HEK293 (cell line): Measurements from ENCODE around the gene LZTFL1.

ENCODE experiments used
- CTCF ChIA-PET: fragments of 350-600 bp; formaldehyde crosslinking; extraction: SDS; loops from one replicate; lab custom pipeline; 2021; ENCODE audit warnings: antibody characterized with exemption; lab: Yijun Ruan, JAX
- POLR2A ChIA-PET: fragments of 300-600 bp; formaldehyde crosslinking; extraction: SDS; loops from one replicate; lab custom pipeline; 2020; ENCODE audit warnings: antibody characterized with exemption, inconsistent platforms; lab: Yijun Ruan, JAX
- H3K27ac ChIP-seq: fragments of 200-500 bp; sonication (Bioruptor generic); 2 replicates; pipeline ENCODE4 v1.5.1; 2014; ENCODE audit warnings: low read depth, low read length, control low read depth, inconsistent platforms; ENCODE audit errors: extremely low read depth
- H3K36me3 ChIP-seq, 2 experiments: fragments of 200-500 bp in 1 of 2; sonication (Bioruptor generic) in 1 of 2; 1 replicate in 1 of 2; 2 replicates in 1 of 2; pipeline ENCODE4 v1.5.1; 2014 to 2017; ENCODE audit warnings: inconsistent platforms in 2 of 2, low read length in 2 of 2; ENCODE audit not compliant: control insufficient read depth in 2 of 2, insufficient read depth in 1 of 2
- H3K4me1 ChIP-seq: fragments of 200-500 bp; sonication (Bioruptor generic); 2 replicates; pipeline ENCODE4 v1.5.1; 2014; ENCODE audit warnings: mild to moderate bottlenecking, low read length, inconsistent platforms; ENCODE audit not compliant: control insufficient read depth, insufficient read depth
- H3K4me3 ChIP-seq: 2 replicates; pipeline ENCODE4 v1.5.1; 2011; ENCODE audit warnings: low read depth, mild to moderate bottlenecking, control low read depth, low read length, moderate library complexity
- H3K9me3 ChIP-seq: fragments of 200-500 bp; sonication (Bioruptor generic); 2 replicates; pipeline ENCODE4 v1.5.1; 2014; ENCODE audit warnings: low read depth, low read length, inconsistent platforms; ENCODE audit not compliant: control insufficient read depth, insufficient read depth
- GLI4 ChIP-seq: fragments of 450-650 bp; formaldehyde crosslinking; IDR thresholded peaks from 2 replicates; pipeline ENCODE4 v1.5.1; 2016; ENCODE audit warnings: missing biosample characterization, missing genetic modification characterization
- HOXA7 ChIP-seq: sonication (generic); formaldehyde crosslinking; IDR thresholded peaks from 2 replicates; pipeline ENCODE4 v1.8.1; 2022; ENCODE audit warnings: missing genetic modification reagents, borderline replicate concordance
- HOXD13 ChIP-seq: sonication (generic); formaldehyde crosslinking; IDR thresholded peaks from 2 replicates; pipeline ENCODE4 v1.8.0; 2022; ENCODE audit warnings: missing genetic modification reagents, borderline replicate concordance
- WT1 ChIP-seq: fragments of 450-650 bp; formaldehyde crosslinking; IDR thresholded peaks from 2 replicates; pipeline ENCODE4 v1.5.1; 2016; ENCODE audit warnings: missing biosample characterization, missing genetic modification characterization
- ZEB2 ChIP-seq: fragments of 450-650 bp; formaldehyde crosslinking; IDR thresholded peaks from 2 replicates; pipeline ENCODE4 v1.5.1; 2016; ENCODE audit warnings: missing biosample characterization, missing genetic modification characterization
- ZFHX2 ChIP-seq: fragments of 450-650 bp; formaldehyde crosslinking; conservative IDR thresholded peaks from 2 replicates; pipeline ENCODE4 v1.5.1; 2016; ENCODE audit warnings: missing biosample characterization, missing genetic modification characterization
- ZNF112 ChIP-seq: fragments of 450-650 bp; formaldehyde crosslinking; IDR thresholded peaks from 2 replicates; pipeline ENCODE4 v1.5.0; 2017; ENCODE audit warnings: missing biosample characterization, missing genetic modification characterization
- ZNF114 ChIP-seq: fragments of 450-650 bp; formaldehyde crosslinking; IDR thresholded peaks from 2 replicates; pipeline ENCODE4 v1.5.0; 2017; ENCODE audit warnings: missing biosample characterization, missing genetic modification characterization
- ZNF19 ChIP-seq: fragments of 450-650 bp; formaldehyde crosslinking; IDR thresholded peaks from 2 replicates; pipeline ENCODE4; 2016; ENCODE audit warnings: missing biosample characterization, missing genetic modification characterization, low read depth
- ZNF211 ChIP-seq: fragments of 450-650 bp; formaldehyde crosslinking; IDR thresholded peaks from 2 replicates; pipeline ENCODE4 v1.5.1; 2016; ENCODE audit warnings: low read depth, missing biosample characterization, missing genetic modification characterization
- ZNF214 ChIP-seq: fragments of 450-650 bp; formaldehyde crosslinking; IDR thresholded peaks from 2 replicates; pipeline ENCODE4 v1.5.1; 2017; ENCODE audit warnings: missing biosample characterization, mild to moderate bottlenecking, missing genetic modification characterization, borderline replicate concordance
- ZNF423 ChIP-seq: fragments of 450-650 bp; formaldehyde crosslinking; IDR thresholded peaks from 2 replicates; pipeline ENCODE4 v1.5.1; 2016; ENCODE audit warnings: missing biosample characterization, missing genetic modification characterization
- ZNF529 ChIP-seq: fragments of 450-650 bp; formaldehyde crosslinking; IDR thresholded peaks from 2 replicates; pipeline ENCODE4 v1.5.1; 2017; ENCODE audit warnings: missing genetic modification characterization, missing biosample characterization; ENCODE audit not compliant: insufficient replicate concordance
- ZNF558 ChIP-seq: fragments of 450-650 bp; formaldehyde crosslinking; IDR thresholded peaks from 2 replicates; pipeline ENCODE4 v1.5.1; 2016; ENCODE audit warnings: missing biosample characterization, missing genetic modification characterization
- ZNF561 ChIP-seq: fragments of 450-650 bp; IDR thresholded peaks from 2 replicates; pipeline ENCODE4 v1.5.1; 2018; ENCODE audit warnings: missing biosample characterization, missing genetic modification characterization, borderline replicate concordance
- ZNF677 ChIP-seq: fragments of 450-650 bp; IDR thresholded peaks from 2 replicates; pipeline ENCODE4 v1.5.0; 2018; ENCODE audit warnings: missing biosample characterization, mild to moderate bottlenecking, missing genetic modification characterization, moderate library complexity
- ZNF747 ChIP-seq: fragments of 450-650 bp; formaldehyde crosslinking; IDR thresholded peaks from 2 replicates; pipeline ENCODE4 v1.5.1; 2016; ENCODE audit warnings: missing biosample characterization, missing genetic modification characterization
- TF ChIP-seq, protein P1 (sequence below): fragments of 450-650 bp; formaldehyde crosslinking; IDR thresholded peaks from 2 replicates; pipeline ENCODE4 v1.5.1; 2016; ENCODE audit warnings: missing biosample characterization, missing genetic modification characterization, low read depth
- TF ChIP-seq, protein P2 (sequence below): fragments of 450-650 bp; formaldehyde crosslinking; IDR thresholded peaks from 2 replicates; pipeline ENCODE4 v1.5.1; 2016; ENCODE audit warnings: missing biosample characterization, missing genetic modification characterization, low read depth
- TF ChIP-seq, protein P3 (sequence below): fragments of 450-650 bp; formaldehyde crosslinking; IDR thresholded peaks from 2 replicates; pipeline ENCODE4 v1.5.1; 2016; ENCODE audit warnings: missing biosample characterization, missing genetic modification characterization
- TF ChIP-seq, protein P4 (sequence below): fragments of 450-650 bp; formaldehyde crosslinking; IDR thresholded peaks from 2 replicates; pipeline ENCODE4 v1.5.1; 2016; ENCODE audit warnings: missing biosample characterization, missing genetic modification characterization
- TF ChIP-seq, protein P5 (sequence below): fragments of 450-650 bp; formaldehyde crosslinking; IDR thresholded peaks from 2 replicates; pipeline ENCODE4 v1.5.1; 2016; ENCODE audit warnings: missing biosample characterization, missing genetic modification characterization
- TF ChIP-seq, protein P6 (sequence below): fragments of 450-650 bp; formaldehyde crosslinking; IDR thresholded peaks from 2 replicates; pipeline ENCODE4 v1.5.1; 2016; ENCODE audit warnings: missing biosample characterization, missing genetic modification characterization
- TF ChIP-seq, protein P7 (sequence below): fragments of 450-650 bp; formaldehyde crosslinking; IDR thresholded peaks from 2 replicates; pipeline ENCODE4 v1.5.1; 2016; ENCODE audit warnings: missing biosample characterization, missing genetic modification characterization

The LZTFL1 gene

DNA sequence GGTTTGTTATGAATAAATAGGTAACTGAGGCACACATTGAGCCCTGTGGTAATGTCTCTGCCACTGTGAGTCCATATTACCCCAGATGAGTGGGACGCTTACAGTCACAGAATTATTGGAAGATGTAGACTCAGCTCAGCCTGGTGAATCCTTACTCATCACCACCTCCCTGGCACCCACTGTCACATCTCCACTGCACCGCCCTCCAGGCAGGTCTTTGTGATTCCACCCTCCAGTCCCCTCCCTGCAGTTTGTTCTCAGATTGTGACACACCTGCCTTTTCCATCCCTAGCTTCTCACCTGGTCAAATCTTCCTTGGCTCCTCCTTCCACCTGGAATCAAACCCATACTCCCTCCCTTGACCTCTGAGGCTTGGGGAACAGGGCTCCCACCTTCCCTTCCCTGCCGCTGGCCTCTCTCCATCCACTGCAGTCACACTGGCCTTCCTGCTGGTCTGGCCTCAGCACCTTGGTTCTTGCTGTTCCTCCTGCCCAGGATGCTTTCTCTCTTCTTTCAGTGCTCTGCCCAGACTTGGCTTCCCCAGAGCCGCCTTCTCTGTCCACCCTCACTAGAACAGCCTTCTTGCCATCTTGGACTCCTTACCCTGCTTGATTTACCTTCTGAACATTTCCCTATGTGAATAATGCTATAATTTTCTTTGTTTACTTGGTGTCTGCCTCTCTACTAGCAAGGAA, 55.0 kb downstream of the LZTFL1 start (continued):
- TF ChIP-seq, protein P1, sequence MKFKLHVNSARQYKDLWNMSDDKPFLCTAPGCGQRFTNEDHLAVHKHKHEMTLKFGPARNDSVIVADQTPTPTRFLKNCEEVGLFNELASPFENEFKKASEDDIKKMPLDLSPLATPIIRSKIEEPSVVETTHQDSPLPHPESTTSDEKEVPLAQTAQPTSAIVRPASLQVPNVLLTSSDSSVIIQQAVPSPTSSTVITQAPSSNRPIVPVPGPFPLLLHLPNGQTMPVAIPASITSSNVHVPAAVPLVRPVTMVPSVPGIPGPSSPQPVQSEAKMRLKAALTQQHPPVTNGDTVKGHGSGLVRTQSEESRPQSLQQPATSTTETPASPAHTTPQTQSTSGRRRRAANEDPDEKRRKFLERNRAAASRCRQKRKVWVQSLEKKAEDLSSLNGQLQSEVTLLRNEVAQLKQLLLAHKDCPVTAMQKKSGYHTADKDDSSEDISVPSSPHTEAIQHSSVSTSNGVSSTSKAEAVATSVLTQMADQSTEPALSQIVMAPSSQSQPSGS (tag by site-specific recombination) = no peak
- TF ChIP-seq ZFHX2 (tag by site-specific recombination) = no peak
- no peak for TF ChIP-seq HOXD13 (CRISPR knock-in tag)
- no peak for TF ChIP-seq ZNF677 (tag by site-specific recombination)
- no peak for TF ChIP-seq ZNF423
- no peak for TF ChIP-seq ZNF211 (tag by site-specific recombination)
- TF ChIP-seq, protein P2, sequence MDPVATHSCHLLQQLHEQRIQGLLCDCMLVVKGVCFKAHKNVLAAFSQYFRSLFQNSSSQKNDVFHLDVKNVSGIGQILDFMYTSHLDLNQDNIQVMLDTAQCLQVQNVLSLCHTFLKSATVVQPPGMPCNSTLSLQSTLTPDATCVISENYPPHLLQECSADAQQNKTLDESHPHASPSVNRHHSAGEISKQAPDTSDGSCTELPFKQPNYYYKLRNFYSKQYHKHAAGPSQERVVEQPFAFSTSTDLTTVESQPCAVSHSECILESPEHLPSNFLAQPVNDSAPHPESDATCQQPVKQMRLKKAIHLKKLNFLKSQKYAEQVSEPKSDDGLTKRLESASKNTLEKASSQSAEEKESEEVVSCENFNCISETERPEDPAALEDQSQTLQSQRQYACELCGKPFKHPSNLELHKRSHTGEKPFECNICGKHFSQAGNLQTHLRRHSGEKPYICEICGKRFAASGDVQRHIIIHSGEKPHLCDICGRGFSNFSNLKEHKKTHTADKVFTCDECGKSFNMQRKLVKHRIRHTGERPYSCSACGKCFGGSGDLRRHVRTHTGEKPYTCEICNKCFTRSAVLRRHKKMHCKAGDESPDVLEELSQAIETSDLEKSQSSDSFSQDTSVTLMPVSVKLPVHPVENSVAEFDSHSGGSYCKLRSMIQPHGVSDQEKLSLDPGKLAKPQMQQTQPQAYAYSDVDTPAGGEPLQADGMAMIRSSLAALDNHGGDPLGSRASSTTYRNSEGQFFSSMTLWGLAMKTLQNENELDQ = no peak
- TF ChIP-seq ZNF747 (tag by site-specific recombination) = no peak

DNA sequence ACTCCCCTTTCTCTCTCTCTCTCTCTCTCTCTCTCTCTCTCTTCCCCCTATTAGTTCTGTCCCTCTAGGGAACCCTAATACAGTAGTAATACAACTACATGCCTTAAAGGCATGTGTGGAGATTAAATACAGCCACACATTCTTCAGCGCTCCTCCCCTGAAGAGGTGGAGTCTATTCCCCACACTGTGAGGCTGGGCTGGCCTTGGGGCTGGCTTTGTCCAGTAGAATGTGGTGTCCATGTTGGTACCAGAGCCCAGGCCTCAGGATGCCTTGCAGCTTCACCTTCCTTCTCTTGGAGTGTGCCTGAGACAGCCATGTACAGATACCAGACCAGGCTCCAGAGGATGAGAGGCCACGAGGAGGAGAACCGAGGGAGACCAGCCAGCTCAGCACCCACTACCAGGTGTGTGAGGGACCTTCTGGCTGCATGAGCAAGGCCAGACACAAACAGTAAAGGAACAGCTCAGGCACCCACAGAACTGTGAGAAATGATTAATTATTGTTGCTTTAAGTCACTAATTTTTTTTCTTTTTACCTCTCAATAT, 56.2 kb downstream of the LZTFL1 start:
- CTCF ChIA-PET = no interaction called here
- no peak for TF ChIP-seq ZNF114
- no peak for TF ChIP-seq ZNF112 (tag by site-specific recombination)
- TF ChIP-seq ZNF561 (tag by site-specific recombination) = no peak
- TF ChIP-seq, protein P3, sequence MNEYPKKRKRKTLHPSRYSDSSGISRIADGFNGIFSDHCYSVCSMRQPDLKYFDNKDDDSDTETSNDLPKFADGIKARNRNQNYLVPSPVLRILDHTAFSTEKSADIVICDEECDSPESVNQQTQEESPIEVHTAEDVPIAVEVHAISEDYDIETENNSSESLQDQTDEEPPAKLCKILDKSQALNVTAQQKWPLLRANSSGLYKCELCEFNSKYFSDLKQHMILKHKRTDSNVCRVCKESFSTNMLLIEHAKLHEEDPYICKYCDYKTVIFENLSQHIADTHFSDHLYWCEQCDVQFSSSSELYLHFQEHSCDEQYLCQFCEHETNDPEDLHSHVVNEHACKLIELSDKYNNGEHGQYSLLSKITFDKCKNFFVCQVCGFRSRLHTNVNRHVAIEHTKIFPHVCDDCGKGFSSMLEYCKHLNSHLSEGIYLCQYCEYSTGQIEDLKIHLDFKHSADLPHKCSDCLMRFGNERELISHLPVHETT (tag by site-specific recombination) = no peak
- no peak for TF ChIP-seq ZNF214
- no peak for TF ChIP-seq ZNF558
- no peak for TF ChIP-seq GLI4 (tag by site-specific recombination)
- TF ChIP-seq, protein P4, sequence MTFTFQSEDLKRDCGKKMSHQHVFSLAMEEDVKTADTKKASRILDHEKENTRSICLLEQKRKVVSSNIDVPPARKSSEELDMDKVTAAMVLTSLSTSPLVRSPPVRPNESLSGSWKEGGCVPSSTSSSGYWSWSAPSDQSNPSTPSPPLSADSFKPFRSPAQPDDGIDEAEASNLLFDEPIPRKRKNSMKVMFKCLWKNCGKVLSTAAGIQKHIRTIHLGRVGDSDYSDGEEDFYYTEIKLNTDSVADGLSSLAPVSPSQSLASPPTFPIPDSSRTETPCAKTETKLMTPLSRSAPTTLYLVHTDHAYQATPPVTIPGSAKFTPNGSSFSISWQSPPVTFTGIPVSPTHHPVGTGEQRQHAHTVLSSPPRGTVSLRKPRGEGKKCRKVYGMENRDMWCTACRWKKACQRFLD (tag by site-specific recombination) = no peak
- TF ChIP-seq, protein P5, sequence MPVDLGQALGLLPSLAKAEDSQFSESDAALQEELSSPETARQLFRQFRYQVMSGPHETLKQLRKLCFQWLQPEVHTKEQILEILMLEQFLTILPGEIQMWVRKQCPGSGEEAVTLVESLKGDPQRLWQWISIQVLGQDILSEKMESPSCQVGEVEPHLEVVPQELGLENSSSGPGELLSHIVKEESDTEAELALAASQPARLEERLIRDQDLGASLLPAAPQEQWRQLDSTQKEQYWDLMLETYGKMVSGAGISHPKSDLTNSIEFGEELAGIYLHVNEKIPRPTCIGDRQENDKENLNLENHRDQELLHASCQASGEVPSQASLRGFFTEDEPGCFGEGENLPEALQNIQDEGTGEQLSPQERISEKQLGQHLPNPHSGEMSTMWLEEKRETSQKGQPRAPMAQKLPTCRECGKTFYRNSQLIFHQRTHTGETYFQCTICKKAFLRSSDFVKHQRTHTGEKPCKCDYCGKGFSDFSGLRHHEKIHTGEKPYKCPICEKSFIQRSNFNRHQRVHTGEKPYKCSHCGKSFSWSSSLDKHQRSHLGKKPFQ (tag by site-specific recombination) = no peak
- TF ChIP-seq, protein P6, sequence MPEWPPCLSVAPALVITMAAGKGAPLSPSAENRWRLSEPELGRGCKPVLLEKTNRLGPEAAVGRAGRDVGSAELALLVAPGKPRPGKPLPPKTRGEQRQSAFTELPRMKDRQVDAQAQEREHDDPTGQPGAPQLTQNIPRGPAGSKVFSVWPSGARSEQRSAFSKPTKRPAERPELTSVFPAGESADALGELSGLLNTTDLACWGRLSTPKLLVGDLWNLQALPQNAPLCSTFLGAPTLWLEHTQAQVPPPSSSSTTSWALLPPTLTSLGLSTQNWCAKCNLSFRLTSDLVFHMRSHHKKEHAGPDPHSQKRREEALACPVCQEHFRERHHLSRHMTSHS (tag by site-specific recombination) = no peak
- no peak for TF ChIP-seq ZNF19 (tag by site-specific recombination)
- no peak for TF ChIP-seq ZEB2
- TF ChIP-seq ZNF529 (tag by site-specific recombination) = no peak
- TF ChIP-seq, protein P7, sequence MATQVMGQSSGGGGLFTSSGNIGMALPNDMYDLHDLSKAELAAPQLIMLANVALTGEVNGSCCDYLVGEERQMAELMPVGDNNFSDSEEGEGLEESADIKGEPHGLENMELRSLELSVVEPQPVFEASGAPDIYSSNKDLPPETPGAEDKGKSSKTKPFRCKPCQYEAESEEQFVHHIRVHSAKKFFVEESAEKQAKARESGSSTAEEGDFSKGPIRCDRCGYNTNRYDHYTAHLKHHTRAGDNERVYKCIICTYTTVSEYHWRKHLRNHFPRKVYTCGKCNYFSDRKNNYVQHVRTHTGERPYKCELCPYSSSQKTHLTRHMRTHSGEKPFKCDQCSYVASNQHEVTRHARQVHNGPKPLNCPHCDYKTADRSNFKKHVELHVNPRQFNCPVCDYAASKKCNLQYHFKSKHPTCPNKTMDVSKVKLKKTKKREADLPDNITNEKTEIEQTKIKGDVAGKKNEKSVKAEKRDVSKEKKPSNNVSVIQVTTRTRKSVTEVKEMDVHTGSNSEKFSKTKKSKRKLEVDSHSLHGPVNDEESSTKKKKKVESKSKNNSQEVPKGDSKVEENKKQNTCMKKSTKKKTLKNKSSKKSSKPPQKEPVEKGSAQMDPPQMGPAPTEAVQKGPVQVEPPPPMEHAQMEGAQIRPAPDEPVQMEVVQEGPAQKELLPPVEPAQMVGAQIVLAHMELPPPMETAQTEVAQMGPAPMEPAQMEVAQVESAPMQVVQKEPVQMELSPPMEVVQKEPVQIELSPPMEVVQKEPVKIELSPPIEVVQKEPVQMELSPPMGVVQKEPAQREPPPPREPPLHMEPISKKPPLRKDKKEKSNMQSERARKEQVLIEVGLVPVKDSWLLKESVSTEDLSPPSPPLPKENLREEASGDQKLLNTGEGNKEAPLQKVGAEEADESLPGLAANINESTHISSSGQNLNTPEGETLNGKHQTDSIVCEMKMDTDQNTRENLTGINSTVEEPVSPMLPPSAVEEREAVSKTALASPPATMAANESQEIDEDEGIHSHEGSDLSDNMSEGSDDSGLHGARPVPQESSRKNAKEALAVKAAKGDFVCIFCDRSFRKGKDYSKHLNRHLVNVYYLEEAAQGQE (tag by site-specific recombination) = no peak
- no peak for TF ChIP-seq WT1 (tag by site-specific recombination)
- no peak for TF ChIP-seq HOXA7 (CRISPR knock-in tag)

More for the DNA sequence above, 56.2 kb downstream of the LZTFL1 start:
- no peaks in the 10 kb centered on the region for H3K9me3 ChIP-seq
- no peaks in the 10 kb centered on the region for H3K36me3 ChIP-seq
- H3K4me3 ChIP-seq = no peak overlapping the region
- no peak overlapping the region for H3K27ac ChIP-seq
- POLR2A ChIA-PET = no interaction called here
- no peaks in the 10 kb centered on the region for H3K4me1 ChIP-seq
